Panc1 (cell line): ENCODE results near the gene MYH16. TPM values are rescaled to one million over a fixed set of nuclear protein-coding genes. Genes with fewer than 3 reads are reported as not detected.

Experiments
- ATAC-seq: fragments of 200-7000 bp; cut with Tn5 transposase; 2 replicates; pipeline ENCODE4 v1.9.1; 2020; ENCODE audit warnings: mild to moderate bottlenecking, moderate library complexity
- BruUV-seq: library from RNA; stranded (reverse); fragments of 400-500 nt; replicated peaks from 2 replicates; lab custom pipeline; 2021; lab: Mats Ljungman, UMichigan
- CTCF ChIA-PET: fragments of 300-600 bp; sonication (Branson Sonifier 250); formaldehyde crosslinking; loops from one replicate; lab custom pipeline; 2022; ENCODE audit warnings: antibody characterized with exemption; lab: Charles Lee
- POLR2A ChIA-PET: fragments of 300-600 bp; sonication (Branson Sonifier 250); formaldehyde crosslinking; loops from one replicate; lab custom pipeline; 2022; ENCODE audit warnings: antibody characterized with exemption; lab: Charles Lee
- DNase-seq: peaks from one replicate; pipeline ENCODE4 v3.0.0-alpha.2; 2010; ENCODE audit warnings: low read depth, low spot score
- H3K27ac ChIP-seq: 2 replicates; pipeline ENCODE4 v1.5.1; 2011; ENCODE audit warnings: mild to moderate bottlenecking, low read length, inconsistent platforms
- H3K27me3 ChIP-seq: fragments of 200-500 bp; sonication (Bioruptor generic); 2 replicates; pipeline ENCODE4 v1.6.0; 2014; ENCODE audit warnings: low read length, inconsistent platforms; ENCODE audit not compliant: control insufficient read depth, insufficient read depth
- H3K36me3 ChIP-seq: fragments of 200-500 bp; sonication (Bioruptor generic); 2 replicates; pipeline ENCODE4 v1.5.1; 2014; ENCODE audit warnings: inconsistent platforms, mild to moderate bottlenecking, low read length, moderate library complexity; ENCODE audit not compliant: control insufficient read depth, insufficient read depth
- H3K4me1 ChIP-seq: 2 replicates; pipeline ENCODE4 v1.5.1; 2011; ENCODE audit warnings: inconsistent platforms, mild to moderate bottlenecking, low read length, moderate library complexity; ENCODE audit not compliant: control insufficient read depth, insufficient read depth
- H3K4me3 ChIP-seq, 2 experiments: 2 replicates each; pipeline ENCODE4 v1.5.1; 2011 to 2012; ENCODE audit warnings: low read depth in 2 of 2, low read length in 2 of 2, mild to moderate bottlenecking in 2 of 2, inconsistent platforms in 1 of 2, moderate library complexity in 1 of 2
- H3K9me3 ChIP-seq: fragments of 200-500 bp; sonication (Bioruptor generic); 2 replicates; pipeline ENCODE4 v1.5.1; 2014; ENCODE audit warnings: low read depth, mild to moderate bottlenecking, inconsistent platforms, low read length, moderate library complexity; ENCODE audit not compliant: control insufficient read depth, insufficient read depth
- POLR2AphosphoS5 ChIP-seq: IDR thresholded peaks from 2 replicates; pipeline ENCODE4 v1.6.1; 2012; ENCODE audit warnings: mild to moderate bottlenecking, low read depth, low read length, moderate library complexity
- SIN3A ChIP-seq: IDR thresholded peaks from 2 replicates; pipeline ENCODE4 v1.6.1; 2012; ENCODE audit warnings: low read depth, mild to moderate bottlenecking, low read length, moderate library complexity, borderline replicate concordance; ENCODE audit not compliant: insufficient read depth
- TCF7L2 ChIP-seq: IDR thresholded peaks from 2 replicates; pipeline ENCODE4 v1.6.1; 2011; ENCODE audit warnings: mild to moderate bottlenecking, low read depth, low read length, inconsistent platforms
- in situ Hi-C: cut with HindIII; loops from 2 replicates; pipeline ENCODE4 v1.10.0; 2016; ENCODE audit warnings: low sequenced_read_pairs, low pct_unique_long_range_greater_than_20kb
- intact Hi-C: fragments of 100-400 bp; cut with micrococcal nuclease; formaldehyde crosslinking; loops from one replicate; pipeline ENCODE4 v1.10.0; 2022; ENCODE audit not compliant: unreplicated experiment
- total RNA-seq: library from RNA; stranded (reverse); gene quantifications from one replicate; pipeline ENCODE4 v1.2.1, GENCODE V29; 2021; ENCODE audit not compliant: unreplicated experiment
- TF ChIP-seq, protein P1 (sequence below): fragments of 450-650 bp; IDR thresholded peaks from 2 replicates; pipeline ENCODE4 v1.5.1; 2017; ENCODE audit warnings: mild to moderate bottlenecking
- TF ChIP-seq, protein P2 (sequence below), 2 experiments: IDR thresholded peaks; 2 replicates each; pipeline ENCODE4 v1.6.1; 2011 to 2012; ENCODE audit warnings: low read depth in 2 of 2, control low read depth in 1 of 2, low read length in 1 of 2, mild to moderate bottlenecking in 1 of 2, moderate library complexity in 1 of 2; ENCODE audit not compliant: insufficient read depth in 1 of 2

MYH16 gene
- total RNA-seq, 1 experiment from 2014 or later, result 0.23 TPM

GRCh38 chr7:99310004-99310403 is 37.4 kb downstream of the MYH16 start:
- no TSS peak for BruUV-seq
- DNase-seq, result no peak
- CTCF ChIA-PET, result interaction anchor here (0.5 kb wide), 1 partner anchor 14 kb away, joined by 8 read pairs; no protein-coding TSS in a partner anchor
- no peak for TF ChIP-seq POLR2AphosphoS5
- TF ChIP-seq, protein P1, sequence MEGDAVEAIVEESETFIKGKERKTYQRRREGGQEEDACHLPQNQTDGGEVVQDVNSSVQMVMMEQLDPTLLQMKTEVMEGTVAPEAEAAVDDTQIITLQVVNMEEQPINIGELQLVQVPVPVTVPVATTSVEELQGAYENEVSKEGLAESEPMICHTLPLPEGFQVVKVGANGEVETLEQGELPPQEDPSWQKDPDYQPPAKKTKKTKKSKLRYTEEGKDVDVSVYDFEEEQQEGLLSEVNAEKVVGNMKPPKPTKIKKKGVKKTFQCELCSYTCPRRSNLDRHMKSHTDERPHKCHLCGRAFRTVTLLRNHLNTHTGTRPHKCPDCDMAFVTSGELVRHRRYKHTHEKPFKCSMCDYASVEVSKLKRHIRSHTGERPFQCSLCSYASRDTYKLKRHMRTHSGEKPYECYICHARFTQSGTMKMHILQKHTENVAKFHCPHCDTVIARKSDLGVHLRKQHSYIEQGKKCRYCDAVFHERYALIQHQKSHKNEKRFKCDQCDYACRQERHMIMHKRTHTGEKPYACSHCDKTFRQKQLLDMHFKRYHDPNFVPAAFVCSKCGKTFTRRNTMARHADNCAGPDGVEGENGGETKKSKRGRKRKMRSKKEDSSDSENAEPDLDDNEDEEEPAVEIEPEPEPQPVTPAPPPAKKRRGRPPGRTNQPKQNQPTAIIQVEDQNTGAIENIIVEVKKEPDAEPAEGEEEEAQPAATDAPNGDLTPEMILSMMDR, result no peak
- TF ChIP-seq TCF7L2, result no peak
- TF ChIP-seq SIN3A, result no peak
- H3K4me3 ChIP-seq, result no peak overlapping the region
- no peak overlapping the region for H3K27ac ChIP-seq
- intact Hi-C loops, result loop anchor here (5.0 kb wide), 2 partner anchors 148 to 173 kb away; no protein-coding TSS in a partner anchor
- peaks cover 6% of the 10 kb centered on the region; the same call in 1 of the 2 replicates for H3K4me1 ChIP-seq
- H3K9me3 ChIP-seq, result no peaks in the 10 kb centered on the region; the same call in 1 of the 2 replicates
- POLR2A ChIA-PET, result interaction anchor here (0.5 kb wide), 1 partner anchor 224 kb away, joined by 5 read pairs; no protein-coding TSS in a partner anchor
- ATAC-seq, result no peak
- H3K27me3 ChIP-seq, result no peaks in the 10 kb centered on the region
- in situ Hi-C loops, result no loop called here
- H3K36me3 ChIP-seq, result no peaks in the 10 kb centered on the region

- Histone ChIP-seq H3K36me3 (no peaks in the 10 kb centered on the region), H3K9me3 (no peaks in the 10 kb centered on the region; the same call in 1 of the 2 replicates), H3K4me3 (no peak overlapping the region), H3K4me1 (peaks cover 6% of the 10 kb centered on the region; the same call in 1 of the 2 replicates), H3K27me3 (no peaks in the 10 kb centered on the region), H3K27ac (no peak overlapping the region)
- in situ Hi-C loops, result no loop called here
- CTCF ChIA-PET, result no interaction called here
- DNase-seq (no peak), ATAC-seq (no peak; the same call in 1 of the 2 replicates)
- POLR2A ChIA-PET, result no interaction called here
- TF ChIP-seq, protein P2, sequence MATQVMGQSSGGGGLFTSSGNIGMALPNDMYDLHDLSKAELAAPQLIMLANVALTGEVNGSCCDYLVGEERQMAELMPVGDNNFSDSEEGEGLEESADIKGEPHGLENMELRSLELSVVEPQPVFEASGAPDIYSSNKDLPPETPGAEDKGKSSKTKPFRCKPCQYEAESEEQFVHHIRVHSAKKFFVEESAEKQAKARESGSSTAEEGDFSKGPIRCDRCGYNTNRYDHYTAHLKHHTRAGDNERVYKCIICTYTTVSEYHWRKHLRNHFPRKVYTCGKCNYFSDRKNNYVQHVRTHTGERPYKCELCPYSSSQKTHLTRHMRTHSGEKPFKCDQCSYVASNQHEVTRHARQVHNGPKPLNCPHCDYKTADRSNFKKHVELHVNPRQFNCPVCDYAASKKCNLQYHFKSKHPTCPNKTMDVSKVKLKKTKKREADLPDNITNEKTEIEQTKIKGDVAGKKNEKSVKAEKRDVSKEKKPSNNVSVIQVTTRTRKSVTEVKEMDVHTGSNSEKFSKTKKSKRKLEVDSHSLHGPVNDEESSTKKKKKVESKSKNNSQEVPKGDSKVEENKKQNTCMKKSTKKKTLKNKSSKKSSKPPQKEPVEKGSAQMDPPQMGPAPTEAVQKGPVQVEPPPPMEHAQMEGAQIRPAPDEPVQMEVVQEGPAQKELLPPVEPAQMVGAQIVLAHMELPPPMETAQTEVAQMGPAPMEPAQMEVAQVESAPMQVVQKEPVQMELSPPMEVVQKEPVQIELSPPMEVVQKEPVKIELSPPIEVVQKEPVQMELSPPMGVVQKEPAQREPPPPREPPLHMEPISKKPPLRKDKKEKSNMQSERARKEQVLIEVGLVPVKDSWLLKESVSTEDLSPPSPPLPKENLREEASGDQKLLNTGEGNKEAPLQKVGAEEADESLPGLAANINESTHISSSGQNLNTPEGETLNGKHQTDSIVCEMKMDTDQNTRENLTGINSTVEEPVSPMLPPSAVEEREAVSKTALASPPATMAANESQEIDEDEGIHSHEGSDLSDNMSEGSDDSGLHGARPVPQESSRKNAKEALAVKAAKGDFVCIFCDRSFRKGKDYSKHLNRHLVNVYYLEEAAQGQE (IDR thresholded peaks at IDR 0.05; ENCODE audit: insufficient read depth in 1 of 2, low read depth in 2 of 2, low read length in 1 of 2), result no peak
- TF ChIP-seq, protein P1, result no peak
- TF ChIP-seq POLR2AphosphoS5, result no peak
- no peak for TF ChIP-seq TCF7L2
- TF ChIP-seq SIN3A, result no peak
- no TSS peak for BruUV-seq
- intact Hi-C loops, result loop anchor here (5.0 kb wide), 2 partner anchors 149 to 174 kb away; no protein-coding TSS in a partner anchor
Measured at GRCh38 chr7:99311702-99312101, 39.1 kb downstream of the MYH16 start.
